IMR-90 (cell line): Measurements from ENCODE around the gene SLC30A7. TPM values are rescaled to one million over a fixed set of nuclear protein-coding genes. Genes with fewer than 3 reads are reported as not detected.

Experiments
- ATAC-seq: fragments of 200-7000 bp; cut with Tn5 transposase; 2 replicates; pipeline ENCODE4 v1.9.1; 2020; ENCODE audit warnings: low read depth, mild to moderate bottlenecking, moderate library complexity
- BruUV-seq: library from RNA; stranded (reverse); fragments of 400-500 nt; replicated peaks from 2 replicates; lab custom pipeline; 2021; lab: Mats Ljungman, UMichigan
- CTCF ChIA-PET: fragments of 300-600 bp; formaldehyde crosslinking; extraction: SDS; loops from one replicate; lab custom pipeline; 2021; ENCODE audit warnings: antibody characterized with exemption; lab: Yijun Ruan, JAX
- POLR2A ChIA-PET: fragments of 300-600 bp; sonication (Branson Sonifier 250); formaldehyde crosslinking; loops from one replicate; lab custom pipeline; 2022; ENCODE audit warnings: antibody characterized with exemption; ENCODE audit not compliant: unreplicated experiment; lab: Charles Lee
- DNase-seq: peaks from one replicate; pipeline ENCODE4 v3.0.0; 2013
- H2AFZ ChIP-seq: replicated peaks from 2 replicates; pipeline ENCODE3; 2013; ENCODE audit warnings: low read length, mild to moderate bottlenecking; ENCODE audit not compliant: poor library complexity
- H2AK5ac ChIP-seq: 2 replicates; pipeline ENCODE4 v1.6.1; 2013; ENCODE audit warnings: low read depth, low read length, inconsistent platforms
- H2AK9ac ChIP-seq: replicated peaks from 2 replicates; pipeline ENCODE3; 2013; ENCODE audit warnings: mild to moderate bottlenecking, low read depth, low read length, moderate library complexity; ENCODE audit not compliant: poor library complexity
- H2BK120ac ChIP-seq: 2 replicates; pipeline ENCODE4 v1.6.1; 2013; ENCODE audit warnings: low read depth, low read length, inconsistent platforms
- H2BK15ac ChIP-seq: 3 replicates; pipeline ENCODE4 v1.6.1; 2013; ENCODE audit warnings: low read depth, low read length, inconsistent platforms
- H2BK20ac ChIP-seq: 2 replicates; pipeline ENCODE4 v1.6.1; 2013; ENCODE audit warnings: low read depth, mild to moderate bottlenecking, inconsistent platforms, low read length, moderate library complexity
- H2BK5ac ChIP-seq: 2 replicates; pipeline ENCODE4 v1.6.1; 2013; ENCODE audit warnings: mild to moderate bottlenecking, low read depth, low read length, inconsistent platforms; ENCODE audit not compliant: poor library complexity, severe bottlenecking
- H3K14ac ChIP-seq: replicated peaks from 2 replicates; pipeline ENCODE4 v1.6.1; 2013; ENCODE audit warnings: low read depth, low read length, inconsistent platforms
- H3K18ac ChIP-seq: 2 replicates; pipeline ENCODE4 v1.6.1; 2013; ENCODE audit warnings: low read depth, low read length, control low read depth
- H3K23ac ChIP-seq: 2 replicates; pipeline ENCODE4 v1.6.1; 2013; ENCODE audit warnings: low read depth, low read length, inconsistent platforms
- H3K27ac ChIP-seq: 2 replicates; pipeline ENCODE4 v1.5.1; 2013; ENCODE audit warnings: mild to moderate bottlenecking, control low read depth, low read length; ENCODE audit not compliant: insufficient read depth
- H3K27me3 ChIP-seq: 2 replicates; pipeline ENCODE4 v1.6.1; 2013; ENCODE audit warnings: low read length; ENCODE audit not compliant: control insufficient read depth, insufficient read depth
- H3K36me3 ChIP-seq: 2 replicates; pipeline ENCODE4 v1.6.1; 2013; ENCODE audit warnings: low read length, mixed read lengths; ENCODE audit not compliant: control insufficient read depth, insufficient read depth
- H3K4ac ChIP-seq: 2 replicates; pipeline ENCODE4 v1.6.1; 2013; ENCODE audit warnings: low read depth, low read length, inconsistent platforms
- H3K4me1 ChIP-seq: 2 replicates; pipeline ENCODE4 v1.6.1; 2013; ENCODE audit warnings: low read length, mixed read lengths; ENCODE audit not compliant: control insufficient read depth, insufficient read depth
- H3K4me2 ChIP-seq: 2 replicates; pipeline ENCODE4 v1.6.1; 2013; ENCODE audit warnings: low read depth, mild to moderate bottlenecking, control low read depth, low read length, moderate library complexity
- H3K4me3 ChIP-seq: 2 replicates; pipeline ENCODE4 v1.5.1; 2013; ENCODE audit warnings: low read depth, mild to moderate bottlenecking, control low read depth, low read length, moderate library complexity; ENCODE audit not compliant: insufficient read depth
- H3K56ac ChIP-seq: 2 replicates; pipeline ENCODE4 v1.6.1; 2013; ENCODE audit warnings: low read length, inconsistent platforms; ENCODE audit not compliant: insufficient read depth; ENCODE audit errors: extremely low read depth
- H3K79me1 ChIP-seq, 2 experiments: 2 replicates each; pipeline ENCODE4 v1.6.1; 2013; ENCODE audit warnings: low read length in 2 of 2, inconsistent platforms in 1 of 2, low read depth in 1 of 2
- H3K9ac ChIP-seq: 2 replicates; pipeline ENCODE4 v1.6.1; 2013; ENCODE audit warnings: low read depth, low read length, control low read depth
- H3K9me1 ChIP-seq: 2 replicates; pipeline ENCODE4 v1.6.1; 2013; ENCODE audit warnings: low read length, inconsistent platforms; ENCODE audit not compliant: insufficient read depth
- H3K9me3 ChIP-seq: 2 replicates; pipeline ENCODE4 v1.6.1; 2013; ENCODE audit warnings: low read length; ENCODE audit not compliant: control insufficient read depth, insufficient read depth
- H4K20me1 ChIP-seq: 2 replicates; pipeline ENCODE4 v1.6.1; 2013; ENCODE audit warnings: low read length, inconsistent platforms; ENCODE audit not compliant: insufficient read depth
- H4K5ac ChIP-seq: 2 replicates; pipeline ENCODE4 v1.6.1; 2013; ENCODE audit warnings: mild to moderate bottlenecking, low read depth, low read length, control low read depth
- H4K8ac ChIP-seq, 2 experiments: 2 replicates each; pipeline ENCODE4 v1.6.1; 2013; ENCODE audit warnings: low read depth in 2 of 2, low read length in 2 of 2, control low read depth in 1 of 2, inconsistent platforms in 1 of 2
- H4K91ac ChIP-seq: 2 replicates; pipeline ENCODE4 v1.6.1; 2013; ENCODE audit warnings: low read depth, low read length, inconsistent platforms; ENCODE audit not compliant: insufficient read depth
- BHLHE40 ChIP-seq: fragments of 150-350 bp; IDR thresholded peaks from 2 replicates; pipeline ENCODE4 v1.6.1; 2016; ENCODE audit warnings: mild to moderate bottlenecking, low read depth, low read length
- CEBPB ChIP-seq: IDR thresholded peaks from 2 replicates; pipeline ENCODE4 v1.6.1; 2012; ENCODE audit warnings: low read depth, low read length, improper control_type of control experiment
- CHD1 ChIP-seq: IDR thresholded peaks from 2 replicates; pipeline ENCODE4 v1.6.1; 2012; ENCODE audit warnings: low read depth, low read length, improper control_type of control experiment
- FOS ChIP-seq: fragments of 150-350 bp; IDR thresholded peaks from 2 replicates; pipeline ENCODE4 v1.6.1; 2016; ENCODE audit warnings: low read depth, low read length
- MAFK ChIP-seq: IDR thresholded peaks from 2 replicates; pipeline ENCODE4 v1.6.1; 2012; ENCODE audit warnings: low read depth, low read length, improper control_type of control experiment
- MAZ ChIP-seq: IDR thresholded peaks from 2 replicates; pipeline ENCODE4 v1.6.1; 2012; ENCODE audit warnings: low read depth, mild to moderate bottlenecking, low read length, improper control_type of control experiment, moderate library complexity, borderline replicate concordance
- MXI1 ChIP-seq: IDR thresholded peaks from 2 replicates; pipeline ENCODE4 v1.6.1; 2012; ENCODE audit warnings: low read depth, mild to moderate bottlenecking, low read length, moderate library complexity, borderline replicate concordance
- NFE2L2 ChIP-seq: fragments of 150-350 bp; IDR thresholded peaks from 2 replicates; pipeline ENCODE4 v1.6.1; 2016; ENCODE audit warnings: low read depth, mild to moderate bottlenecking, low read length
- RAD21 ChIP-seq: IDR thresholded peaks from 2 replicates; pipeline ENCODE4 v1.6.1; 2012; ENCODE audit warnings: low read length, improper control_type of control experiment
- RCOR1 ChIP-seq: IDR thresholded peaks from 2 replicates; pipeline ENCODE4 v1.6.1; 2012; ENCODE audit warnings: mild to moderate bottlenecking, low read length, improper control_type of control experiment; ENCODE audit not compliant: insufficient replicate concordance
- RFX5 ChIP-seq: IDR thresholded peaks from 2 replicates; pipeline ENCODE4 v1.8.0; 2012; ENCODE audit warnings: low read depth, mild to moderate bottlenecking, low read length, moderate library complexity
- SMC3 ChIP-seq: fragments of 150-350 bp; IDR thresholded peaks from 2 replicates; pipeline ENCODE4 v1.6.1; 2016; ENCODE audit warnings: low read depth, mild to moderate bottlenecking, antibody characterized with exemption, low read length, moderate library complexity
- WGBS, 2 experiments: methylation state at CpG; one replicate each; pipeline versions ENCODE4 v1.1.5 to v1.1.7; 2013; ENCODE audit warnings: missing lambda C conversion rate in 2 of 2; ENCODE audit not compliant: insufficient read length in 1 of 2; ENCODE audit errors: extremely low coverage in 2 of 2; 5-methylcytosine and 5-hydroxymethylcytosine counted together
- dilution Hi-C: fragments of 300-500 bp; cut with HindIII; formaldehyde crosslinking; loops from one replicate; pipeline ENCODE4 v1.14.3; 2018; ENCODE audit warnings: low sequenced_read_pairs; ENCODE audit not compliant: unreplicated experiment
- in situ Hi-C: fragments of 300-500 bp; cut with MboI; formaldehyde crosslinking; loops from 3 replicates; pipeline ENCODE4 v1.14.3; 2019; ENCODE audit warnings: low sequenced_read_pairs, inconsistent platforms, mixed read lengths
- intact Hi-C: fragments of 100-400 bp; cut with micrococcal nuclease; formaldehyde crosslinking; loops from 2 replicates; pipeline ENCODE4 v1.10.0; 2022
- polyA plus RNA-seq, 3 experiments: library from polyadenylated mRNA; depleted of rRNA; stranded (reverse); fragments of >200 nt; gene quantifications; 2 replicates each; pipeline ENCODE4 v1.2.3, GENCODE V29; 2012; ENCODE audit warnings: low replicate concordance in 1 of 3
- total RNA-seq: library from RNA; depleted of rRNA; stranded (reverse); fragments of >200 nt; gene quantifications from 2 replicates; pipeline ENCODE4 v1.2.3, GENCODE V29; 2012
- TF ChIP-seq, protein P1 (sequence below): fragments of 150-350 bp; IDR thresholded peaks from 2 replicates; pipeline ENCODE4 v1.6.1; 2016; ENCODE audit warnings: low read depth, mild to moderate bottlenecking, low read length, moderate library complexity, borderline replicate concordance
- TF ChIP-seq, protein P2 (sequence below): conservative IDR thresholded peaks from 2 replicates; pipeline ENCODE4 v1.5.1; 2012; ENCODE audit warnings: mild to moderate bottlenecking, low read depth, low read length, improper control_type of control experiment
- TF ChIP-seq, protein P3 (sequence below): fragments of 150-350 bp; IDR thresholded peaks from 2 replicates; pipeline ENCODE4 v1.6.1; 2017; ENCODE audit warnings: mild to moderate bottlenecking, antibody characterized with exemption, low read length, low read depth

SLC30A7 gene
- total and polyA plus RNA-seq, 2 of the 4 experiments (the other 2 are of a cell fraction), result 8.4 to 60.2 TPM

DNA sequence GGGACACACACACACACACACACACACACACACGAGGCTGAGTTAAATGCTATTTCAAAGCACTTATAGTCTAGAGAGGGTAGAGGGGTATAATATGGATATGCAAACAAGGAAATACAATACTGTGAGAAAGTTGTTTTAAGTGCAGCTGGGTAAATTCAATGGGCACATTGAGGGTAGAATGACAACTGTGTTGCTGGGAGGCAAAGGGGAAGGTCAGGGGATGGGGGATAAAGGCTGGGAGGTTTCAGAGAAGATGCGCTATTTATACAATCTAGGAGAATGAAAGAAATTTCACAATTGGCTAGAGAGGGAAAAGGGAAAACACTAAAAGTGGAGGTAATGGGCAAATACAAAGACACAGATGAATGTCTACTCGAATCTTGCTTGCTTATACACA, 20.7 kb upstream of the SLC30A7 start:
- DNase-seq (no peak), ATAC-seq (no peak)
- H3K9me1 ChIP-seq, result no peaks in the 10 kb centered on the region
- H2AFZ ChIP-seq, result no peak overlapping the region
- no peak overlapping the region; the same call in 2 of the 3 replicates for H2BK15ac ChIP-seq
- no peak overlapping the region for H3K18ac ChIP-seq
- H3K14ac ChIP-seq, result no peak overlapping the region
- ChIA-PET CTCF (interaction anchor here (0.7 kb wide), 1 partner anchor 229 kb away, joined by 3 read pairs; no protein-coding TSS in a partner anchor), POLR2A (no interaction called here)
- H4K91ac ChIP-seq, result no peak overlapping the region
- intact Hi-C loops (no loop called here), dilution Hi-C loops (loop anchor here (25.0 kb wide), 1 partner anchor 413 kb away; no protein-coding TSS in a partner anchor), in situ Hi-C loops (loop anchor here (25.0 kb wide), 1 partner anchor 613 kb away; the partner anchor contains the start of gene RTCA)
- H3K4me3 ChIP-seq, result no peak overlapping the region
- H3K36me3 ChIP-seq, result peaks cover 7% of the 10 kb centered on the region
- no CpG with 5 or more reads among the region's 3 CpGs for WGBS, 2 experiments
- H4K8ac ChIP-seq, result no peak overlapping the region
- no peaks in the 10 kb centered on the region for H3K79me1 ChIP-seq
- no peak overlapping the region for H3K9ac ChIP-seq
- no peak overlapping the region for H4K5ac ChIP-seq
- no peak overlapping the region for H3K4me2 ChIP-seq
- H3K27me3 ChIP-seq, result no peaks in the 10 kb centered on the region
- H2BK5ac ChIP-seq, result no peak overlapping the region
- BruUV-seq, result no TSS peak
- no peak overlapping the region for H2BK120ac ChIP-seq
- no peak overlapping the region for H3K27ac ChIP-seq
- H3K56ac ChIP-seq, result no peak overlapping the region
- no peaks in the 10 kb centered on the region for H4K20me1 ChIP-seq
- H3K4ac ChIP-seq, result no peak overlapping the region
- no peak overlapping the region for H2AK9ac ChIP-seq
- TF ChIP-seq SMC3 (no peak), RAD21 (no peak), FOS (no peak), MAFK (no peak), CHD1 (no peak), BHLHE40 (no peak), RCOR1 (no peak), RFX5 (no peak), MXI1 (no peak), NFE2L2 (no peak), MAZ (no peak), CEBPB (no peak)
- TF ChIP-seq, protein P1, sequence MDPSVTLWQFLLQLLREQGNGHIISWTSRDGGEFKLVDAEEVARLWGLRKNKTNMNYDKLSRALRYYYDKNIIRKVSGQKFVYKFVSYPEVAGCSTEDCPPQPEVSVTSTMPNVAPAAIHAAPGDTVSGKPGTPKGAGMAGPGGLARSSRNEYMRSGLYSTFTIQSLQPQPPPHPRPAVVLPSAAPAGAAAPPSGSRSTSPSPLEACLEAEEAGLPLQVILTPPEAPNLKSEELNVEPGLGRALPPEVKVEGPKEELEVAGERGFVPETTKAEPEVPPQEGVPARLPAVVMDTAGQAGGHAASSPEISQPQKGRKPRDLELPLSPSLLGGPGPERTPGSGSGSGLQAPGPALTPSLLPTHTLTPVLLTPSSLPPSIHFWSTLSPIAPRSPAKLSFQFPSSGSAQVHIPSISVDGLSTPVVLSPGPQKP, result no peak
- TF ChIP-seq, protein P2, sequence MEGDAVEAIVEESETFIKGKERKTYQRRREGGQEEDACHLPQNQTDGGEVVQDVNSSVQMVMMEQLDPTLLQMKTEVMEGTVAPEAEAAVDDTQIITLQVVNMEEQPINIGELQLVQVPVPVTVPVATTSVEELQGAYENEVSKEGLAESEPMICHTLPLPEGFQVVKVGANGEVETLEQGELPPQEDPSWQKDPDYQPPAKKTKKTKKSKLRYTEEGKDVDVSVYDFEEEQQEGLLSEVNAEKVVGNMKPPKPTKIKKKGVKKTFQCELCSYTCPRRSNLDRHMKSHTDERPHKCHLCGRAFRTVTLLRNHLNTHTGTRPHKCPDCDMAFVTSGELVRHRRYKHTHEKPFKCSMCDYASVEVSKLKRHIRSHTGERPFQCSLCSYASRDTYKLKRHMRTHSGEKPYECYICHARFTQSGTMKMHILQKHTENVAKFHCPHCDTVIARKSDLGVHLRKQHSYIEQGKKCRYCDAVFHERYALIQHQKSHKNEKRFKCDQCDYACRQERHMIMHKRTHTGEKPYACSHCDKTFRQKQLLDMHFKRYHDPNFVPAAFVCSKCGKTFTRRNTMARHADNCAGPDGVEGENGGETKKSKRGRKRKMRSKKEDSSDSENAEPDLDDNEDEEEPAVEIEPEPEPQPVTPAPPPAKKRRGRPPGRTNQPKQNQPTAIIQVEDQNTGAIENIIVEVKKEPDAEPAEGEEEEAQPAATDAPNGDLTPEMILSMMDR, result no peak
- TF ChIP-seq, protein P3, sequence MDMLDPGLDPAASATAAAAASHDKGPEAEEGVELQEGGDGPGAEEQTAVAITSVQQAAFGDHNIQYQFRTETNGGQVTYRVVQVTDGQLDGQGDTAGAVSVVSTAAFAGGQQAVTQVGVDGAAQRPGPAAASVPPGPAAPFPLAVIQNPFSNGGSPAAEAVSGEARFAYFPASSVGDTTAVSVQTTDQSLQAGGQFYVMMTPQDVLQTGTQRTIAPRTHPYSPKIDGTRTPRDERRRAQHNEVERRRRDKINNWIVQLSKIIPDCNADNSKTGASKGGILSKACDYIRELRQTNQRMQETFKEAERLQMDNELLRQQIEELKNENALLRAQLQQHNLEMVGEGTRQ, result no peak
- no peak overlapping the region for H2AK5ac ChIP-seq
- H3K4me1 ChIP-seq, result no peaks in the 10 kb centered on the region
- no peak overlapping the region for H2BK20ac ChIP-seq
- no peak overlapping the region for H3K23ac ChIP-seq
- H3K9me3 ChIP-seq, result peaks cover 2% of the 10 kb centered on the region
